HL-60 (cell line): ENCODE data around the gene BIK.

ENCODE experiments used
- CTCF ChIP-seq: IDR thresholded peaks from one replicate; pipeline ENCODE4 v1.5.1; 2011; ENCODE audit warnings: low read length, control low read depth, inconsistent platforms; ENCODE audit not compliant: insufficient read depth
- GABPA ChIP-seq: IDR thresholded peaks from 2 replicates; pipeline ENCODE4 v1.6.1; 2012; ENCODE audit warnings: low read depth
- POLR2AphosphoS5 ChIP-seq: IDR thresholded peaks from 2 replicates; pipeline ENCODE4 v1.6.1; 2012; ENCODE audit warnings: low read depth
- REST ChIP-seq: IDR thresholded peaks from 2 replicates; pipeline ENCODE4 v1.6.1; 2012; ENCODE audit warnings: low read depth; ENCODE audit not compliant: insufficient replicate concordance

GRCh38 chr22:43160497-43161126 lies 50.1 kb downstream of the BIK start:
- no peak for TF ChIP-seq CTCF
- no peak for TF ChIP-seq POLR2AphosphoS5
- TF ChIP-seq REST, result no peak
- TF ChIP-seq GABPA, result no peak
